Adipocyte (in vitro differentiated cells): Measurements from ENCODE around the gene XYLT1.

Source experiments
- DNase-seq: peaks from one replicate; pipeline ENCODE4 v3.0.0-alpha.2; 2015; ENCODE audit warnings: low read depth
- H3K27me3 ChIP-seq: replicated peaks from 2 replicates; pipeline ENCODE4 v1.7.0; 2013; ENCODE audit warnings: mild to moderate bottlenecking, low read length, moderate library complexity; ENCODE audit not compliant: control insufficient read depth, insufficient read depth
- H3K36me3 ChIP-seq: 2 replicates; pipeline ENCODE4 v1.7.0; 2013; ENCODE audit warnings: low read length, mild to moderate bottlenecking, moderate library complexity; ENCODE audit not compliant: control insufficient read depth, insufficient read depth, severe bottlenecking
- H3K4me1 ChIP-seq: 2 replicates; pipeline ENCODE4 v1.7.0; 2013; ENCODE audit warnings: mild to moderate bottlenecking, low read length, moderate library complexity; ENCODE audit not compliant: control insufficient read depth, insufficient read depth
- H3K4me3 ChIP-seq: 2 replicates; pipeline ENCODE4 v1.7.0; 2013; ENCODE audit warnings: mild to moderate bottlenecking, low read length, moderate library complexity
- H3K9ac ChIP-seq: 2 replicates; pipeline ENCODE4 v1.7.0; 2013; ENCODE audit warnings: mild to moderate bottlenecking, low read length, moderate library complexity
- H3K9me3 ChIP-seq: 2 replicates; pipeline ENCODE4 v1.7.0; 2013; ENCODE audit warnings: mild to moderate bottlenecking, low read length, moderate library complexity; ENCODE audit not compliant: control insufficient read depth

Gene XYLT1

DNA sequence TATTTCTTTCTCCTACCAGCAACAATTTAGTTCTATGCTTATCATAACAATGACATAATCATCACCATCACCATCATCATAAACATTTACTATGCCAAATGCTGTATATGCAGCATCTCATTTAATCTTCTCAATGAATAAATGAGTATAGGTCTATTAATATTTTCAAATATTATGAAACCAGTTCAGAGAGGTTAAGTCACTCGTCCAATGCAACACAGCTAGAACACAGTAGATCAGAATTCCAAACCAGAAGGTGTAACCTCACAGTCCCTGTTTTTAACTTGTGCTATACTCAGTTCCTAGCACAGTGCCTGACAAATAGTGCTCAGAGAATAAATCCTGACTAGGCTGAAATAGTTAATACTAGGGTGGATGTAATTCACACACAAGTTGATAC lies 314.8 kb downstream of the XYLT1 start:
- Histone ChIP-seq H3K4me1 (no peaks in the 10 kb centered on the region), H3K27me3 (no peaks in the 10 kb centered on the region), H3K9me3 (no peaks in the 10 kb centered on the region), H3K9ac (no peak overlapping the region), H3K36me3 (peaks cover 27% of the 10 kb centered on the region), H3K4me3 (no peak overlapping the region)
- DNase-seq: no peak

DNA sequence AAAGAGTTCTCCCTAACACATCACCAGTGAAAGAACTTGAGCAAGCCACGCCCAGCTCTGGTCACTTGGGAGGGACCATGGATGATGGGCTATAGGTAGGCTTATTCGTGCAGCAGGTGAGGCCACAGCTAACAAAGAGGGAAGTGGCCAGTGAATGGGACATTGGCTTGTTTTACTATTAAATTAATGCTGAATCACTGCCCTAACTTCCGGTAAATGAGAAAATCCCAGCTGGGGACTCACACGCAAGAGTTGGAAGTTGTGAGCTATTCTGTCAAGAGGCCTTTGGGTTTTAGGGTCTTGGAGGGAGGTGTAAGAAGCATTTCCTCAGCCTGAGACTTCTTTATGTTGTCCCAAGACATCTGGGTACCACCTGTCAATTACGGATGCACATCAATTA lies 315.3 kb downstream of the XYLT1 start:
- Histone ChIP-seq H3K36me3 (peaks cover 27% of the 10 kb centered on the region), H3K9me3 (no peaks in the 10 kb centered on the region), H3K4me1 (no peaks in the 10 kb centered on the region), H3K27me3 (no peaks in the 10 kb centered on the region), H3K4me3 (no peak overlapping the region), H3K9ac (no peak overlapping the region)
- no peak for DNase-seq

DNA sequence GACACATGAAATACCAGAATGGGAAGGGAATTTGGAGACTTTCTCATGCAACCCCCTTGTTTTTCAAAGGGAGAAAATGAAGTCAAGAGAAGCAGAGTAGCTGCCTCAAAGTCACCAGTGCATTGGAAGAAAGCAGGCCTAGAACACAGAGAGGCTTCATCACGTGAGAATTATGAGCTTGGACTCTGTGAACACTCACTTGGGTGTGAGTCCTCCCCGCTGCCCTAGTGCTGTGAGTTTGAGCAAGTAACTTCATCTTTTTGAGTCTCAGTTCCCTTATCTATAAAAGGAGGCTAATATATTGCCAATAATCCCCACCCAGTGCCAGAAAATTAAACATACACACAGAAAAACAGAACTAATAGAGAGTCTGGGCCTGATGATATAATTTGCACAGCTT lies 315.8 kb downstream of the XYLT1 start:
- H3K9me3 ChIP-seq: no peaks in the 10 kb centered on the region

DNA sequence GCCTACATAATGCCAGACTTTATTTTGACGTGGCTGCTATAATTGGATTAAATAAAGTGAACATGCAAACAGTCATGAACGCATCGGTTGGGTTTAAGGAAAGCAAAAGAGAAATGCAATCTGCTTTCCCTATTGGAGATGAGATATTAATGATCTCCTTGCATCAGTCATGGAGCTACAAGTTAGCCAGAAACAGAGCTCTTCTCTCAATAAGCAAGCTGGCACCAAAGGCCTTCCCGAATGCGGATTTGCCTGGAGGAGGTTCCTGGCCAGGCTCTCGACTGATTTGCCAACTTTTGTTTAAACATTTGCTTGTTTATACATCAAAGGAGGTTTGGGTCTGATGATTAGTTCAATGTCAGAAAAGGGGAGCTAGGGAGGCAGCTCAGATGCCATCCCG lies 318.4 kb downstream of the XYLT1 start:
- no peak overlapping the region for H3K9ac ChIP-seq
- H3K4me3 ChIP-seq: no peak overlapping the region
- DNase-seq: no peak
- H3K27me3 ChIP-seq: no peaks in the 10 kb centered on the region
- no peaks in the 10 kb centered on the region for H3K4me1 ChIP-seq
- H3K9me3 ChIP-seq: no peaks in the 10 kb centered on the region
- peaks cover 12% of the 10 kb centered on the region for H3K36me3 ChIP-seq

More for the DNA sequence above, 315.8 kb downstream of the XYLT1 start:
- Histone ChIP-seq H3K36me3 (peaks cover 27% of the 10 kb centered on the region), H3K9ac (no peak overlapping the region), H3K4me1 (no peaks in the 10 kb centered on the region), H3K27me3 (no peaks in the 10 kb centered on the region), H3K4me3 (no peak overlapping the region)
- no peak for DNase-seq

DNA sequence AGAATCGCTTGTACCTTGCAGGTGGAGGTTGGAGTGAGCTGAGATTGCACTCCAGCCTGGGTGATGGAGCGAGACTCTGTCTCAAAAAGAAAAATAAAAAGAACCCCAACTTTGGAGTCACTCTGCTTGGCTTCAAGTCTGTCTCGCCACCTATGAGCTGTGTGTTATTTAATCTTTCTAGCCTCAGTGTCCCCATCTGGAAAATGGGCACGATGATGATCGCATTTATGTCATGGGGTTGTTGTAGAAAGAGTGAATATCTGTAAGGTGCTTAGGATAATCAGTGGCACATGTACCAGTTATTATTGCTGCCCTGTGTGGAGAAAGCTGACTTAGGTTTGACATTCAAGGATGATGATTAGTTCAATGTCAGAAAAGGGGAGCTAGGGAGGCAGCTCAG lies 319.4 kb downstream of the XYLT1 start:
- Histone ChIP-seq H3K27me3 (no peaks in the 10 kb centered on the region), H3K4me3 (no peak overlapping the region), H3K4me1 (no peaks in the 10 kb centered on the region), H3K9ac (no peak overlapping the region), H3K9me3 (no peaks in the 10 kb centered on the region), H3K36me3 (peaks cover 13% of the 10 kb centered on the region)
- no peak for DNase-seq

DNA sequence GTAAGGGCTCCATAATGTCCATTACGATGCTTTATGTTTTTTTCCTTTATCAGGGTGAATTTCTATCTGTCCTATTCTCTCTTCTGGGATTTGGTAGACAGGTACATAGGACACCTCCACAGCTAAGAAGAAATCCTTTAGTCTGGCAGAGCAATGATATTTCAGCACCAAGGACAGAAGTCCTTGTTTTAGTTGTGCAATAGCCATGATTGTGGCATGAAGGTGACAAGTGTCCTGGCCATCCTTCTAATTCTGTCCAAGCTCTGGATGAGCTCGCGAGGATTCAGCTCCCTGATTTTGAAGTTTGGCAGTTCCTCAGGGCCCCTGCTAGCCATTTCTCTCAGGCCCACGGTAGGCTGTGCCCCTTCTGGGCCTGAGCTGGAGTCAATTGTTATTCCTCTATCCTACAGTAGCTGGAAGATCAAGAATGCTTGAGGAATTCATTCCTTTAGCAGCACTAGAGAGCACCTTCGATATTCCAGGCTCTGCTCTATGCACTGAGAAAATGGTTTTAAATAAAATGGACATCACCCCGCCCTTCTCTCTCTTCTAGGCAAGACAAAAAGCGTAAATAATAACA lies 320.8 kb downstream of the XYLT1 start:
- no peak overlapping the region for H3K4me3 ChIP-seq
- peak; percentile 8 for DNase-seq
- peaks cover 12% of the 10 kb centered on the region for H3K36me3 ChIP-seq
- no peaks in the 10 kb centered on the region for H3K9me3 ChIP-seq
- H3K4me1 ChIP-seq: no peaks in the 10 kb centered on the region
- H3K27me3 ChIP-seq: no peaks in the 10 kb centered on the region
- H3K9ac ChIP-seq: no peak overlapping the region

DNA sequence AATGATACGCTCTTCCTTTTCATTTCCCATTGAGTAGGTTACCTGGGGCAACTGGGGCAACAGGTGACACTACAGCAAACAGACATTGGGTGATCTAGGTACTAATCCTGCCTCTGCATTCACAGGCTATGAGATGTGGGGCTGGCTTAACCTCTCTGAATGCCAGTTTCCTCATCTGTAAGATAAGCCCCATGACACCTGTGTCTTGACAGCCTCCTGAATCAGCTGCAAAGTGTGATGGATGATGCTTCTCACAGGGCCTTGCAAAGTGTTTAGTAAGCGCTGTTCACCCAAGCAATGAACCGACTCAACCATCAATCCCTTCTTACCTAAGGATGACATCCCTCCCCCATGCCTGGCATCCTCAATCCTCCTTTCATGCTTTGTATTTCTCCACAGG lies 322.8 kb downstream of the XYLT1 start:
- Histone ChIP-seq H3K27me3 (no peaks in the 10 kb centered on the region), H3K4me1 (no peaks in the 10 kb centered on the region), H3K9ac (no peak overlapping the region), H3K9me3 (no peaks in the 10 kb centered on the region), H3K4me3 (no peak overlapping the region), H3K36me3 (peaks cover 6% of the 10 kb centered on the region)
- no peak for DNase-seq

DNA sequence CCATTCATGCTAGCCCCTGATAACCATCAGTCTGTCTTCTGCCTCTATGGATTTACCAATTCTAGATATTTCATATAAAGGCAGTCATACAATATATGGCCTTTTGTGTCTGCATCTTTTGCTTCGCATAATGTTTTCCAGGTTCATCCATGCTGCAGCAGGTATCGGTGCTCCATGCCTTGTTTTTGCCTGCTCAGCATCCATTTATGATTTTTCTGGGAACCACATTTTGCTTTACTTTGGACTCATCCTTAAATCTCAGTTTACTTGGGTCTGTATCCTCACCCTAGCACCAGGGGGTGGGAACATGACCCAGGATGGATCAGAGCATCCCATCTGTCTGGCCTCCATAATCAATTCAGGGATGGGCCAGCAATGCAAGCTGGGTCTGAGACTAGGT lies 325.7 kb downstream of the XYLT1 start:
- no peak overlapping the region for H3K9ac ChIP-seq
- peaks cover 16% of the 10 kb centered on the region for H3K36me3 ChIP-seq
- H3K4me1 ChIP-seq: no peaks in the 10 kb centered on the region
- DNase-seq: no peak
- no peaks in the 10 kb centered on the region for H3K27me3 ChIP-seq
- H3K4me3 ChIP-seq: no peak overlapping the region
- no peaks in the 10 kb centered on the region for H3K9me3 ChIP-seq

DNA sequence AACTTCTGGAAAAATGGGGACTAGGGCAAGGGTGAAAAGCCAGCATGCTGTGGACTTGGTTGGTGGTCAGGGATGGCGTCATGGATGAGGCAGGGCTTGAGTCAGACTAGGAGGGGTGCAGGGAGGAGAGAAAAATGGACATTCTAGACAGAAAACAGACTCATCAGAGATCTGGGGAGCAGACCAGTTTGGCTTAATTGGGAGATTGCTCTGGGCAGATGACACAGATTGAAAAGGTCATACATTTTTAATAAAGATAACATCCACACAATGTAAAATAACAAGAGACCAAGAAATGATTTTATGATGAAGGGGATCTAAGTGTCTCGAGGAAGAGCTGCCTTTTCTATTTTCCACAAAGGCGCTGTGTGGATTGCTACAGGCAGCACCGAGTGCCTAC lies 326.3 kb downstream of the XYLT1 start:
- no peaks in the 10 kb centered on the region for H3K27me3 ChIP-seq
- H3K4me3 ChIP-seq: no peak overlapping the region
- H3K4me1 ChIP-seq: no peaks in the 10 kb centered on the region
- H3K9ac ChIP-seq: no peak overlapping the region
- peaks cover 22% of the 10 kb centered on the region for H3K36me3 ChIP-seq
- no peak for DNase-seq
- H3K9me3 ChIP-seq: no peaks in the 10 kb centered on the region

DNA sequence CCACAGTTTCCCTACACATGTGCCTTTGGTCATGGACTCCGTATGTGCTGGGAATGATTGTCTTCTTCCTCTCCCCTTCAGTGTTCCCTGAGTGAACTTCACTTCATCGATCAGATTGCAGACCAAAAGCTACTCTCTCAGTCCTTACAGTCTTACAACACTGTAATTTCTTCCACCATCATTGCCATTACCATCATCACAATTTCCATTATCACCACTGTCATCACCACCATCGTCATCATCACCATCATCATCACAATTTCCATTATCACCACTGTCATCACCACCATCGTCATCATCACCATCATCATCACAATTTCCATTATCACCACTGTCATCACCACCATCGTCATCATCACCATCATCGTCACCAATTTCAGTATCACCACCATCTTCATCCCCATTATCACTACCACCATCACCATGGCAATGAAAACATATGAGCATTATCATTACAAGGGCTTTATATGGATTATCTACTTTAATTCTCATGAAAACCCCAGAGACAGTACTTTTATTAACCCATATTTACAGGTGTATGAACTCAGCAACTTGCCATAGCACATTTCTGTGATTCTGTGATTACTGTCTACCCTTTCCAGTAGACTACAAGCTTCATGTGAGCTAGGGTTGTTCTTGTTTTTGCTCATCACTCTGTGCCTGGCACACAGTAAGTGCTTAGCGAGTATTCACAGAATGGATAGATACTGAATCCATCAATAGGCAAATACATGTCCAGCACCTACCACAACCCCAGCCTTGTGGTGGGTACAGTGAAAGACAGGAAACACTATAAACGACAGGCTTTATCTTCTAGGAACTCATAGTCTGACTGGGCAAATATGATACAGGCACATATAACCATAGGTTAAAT lies 327.0 kb downstream of the XYLT1 start:
- H3K27me3 ChIP-seq: no peaks in the 10 kb centered on the region
- no peak overlapping the region for H3K9ac ChIP-seq
- no peaks in the 10 kb centered on the region for H3K4me1 ChIP-seq
- peaks cover 28% of the 10 kb centered on the region for H3K36me3 ChIP-seq
- no peak for DNase-seq
- H3K4me3 ChIP-seq: no peak overlapping the region
- no peaks in the 10 kb centered on the region for H3K9me3 ChIP-seq

DNA sequence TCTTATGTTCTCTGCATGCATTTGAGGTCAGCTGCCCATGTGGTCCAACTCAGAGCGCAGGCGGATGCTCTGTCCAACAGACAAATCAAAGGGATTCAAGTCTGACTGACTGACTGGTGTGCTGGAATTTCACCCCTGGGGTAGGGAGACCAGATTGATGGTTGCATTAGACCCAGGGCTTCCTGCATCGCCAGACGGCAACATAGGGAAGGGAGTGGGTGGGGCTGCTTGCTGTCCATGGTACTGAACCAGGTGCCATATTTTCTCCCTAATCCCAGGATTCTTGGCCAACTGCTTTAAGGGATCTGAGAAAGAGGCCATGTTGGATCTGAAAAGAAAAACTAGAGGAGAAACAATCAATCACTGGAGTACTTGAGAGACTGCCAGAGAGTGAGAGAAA lies 332.0 kb downstream of the XYLT1 start:
- Histone ChIP-seq H3K9me3 (no peaks in the 10 kb centered on the region), H3K36me3 (peaks cover 72% of the 10 kb centered on the region), H3K4me3 (no peak overlapping the region), H3K27me3 (no peaks in the 10 kb centered on the region), H3K4me1 (no peaks in the 10 kb centered on the region), H3K9ac (no peak overlapping the region)
- no peak for DNase-seq
